ENCODE results near the gene EPN3. TPM values are rescaled to one million over a fixed set of nuclear protein-coding genes. Genes with fewer than 3 reads are reported as not detected.

Gene EPN3
- total RNA-seq = 8.5 TPM
- long read RNA-seq, partial matches to known transcripts = 5 of 12 reads
- long read RNA-seq, other reads (novel, unspliced or antisense) = 7 of 12 reads

- DNase-seq (ENCODE audit: low spot score) = no peak
- intact Hi-C loops (cut with DNase I) = no loop called here
Measured at GRCh38 chr17:50532452-50533024, at the start of gene EPN3. Gene EPN3 (plus strand): TSS chr17:50532735. CDS start chr17:50536557, 3,822 bp downstream.

- intact Hi-C loops (cut with DNase I) = loop anchor here (2.0 to 10.0 kb wide), 3 partner anchors 58 to 202 kb away; no protein-coding TSS in a partner anchor
Measured at GRCh38 chr17:50483266-50483665, 49.3 kb upstream of the EPN3 start.

GRCh38 chr17:50484386-50485155, 48.0 kb upstream of the EPN3 start:
- no peak for DNase-seq (ENCODE audit: low spot score)
- intact Hi-C loops (cut with DNase I) = loop anchor here (5.0 to 10.0 kb wide), 2 partner anchors 143 to 200 kb away; no protein-coding TSS in a partner anchor

More at GRCh38 chr17:50483266-50483665, 49.3 kb upstream of the EPN3 start:
- DNase-seq (ENCODE audit: low spot score) = no peak

GRCh38 chr17:50487213-50488096, 45.1 kb upstream of the EPN3 start:
- peak; percentile 61 for DNase-seq (ENCODE audit: low spot score)
- intact Hi-C loops (cut with DNase I) = loop anchor here (10.0 kb wide), 1 partner anchor 197 kb away; no protein-coding TSS in a partner anchor

- intact Hi-C loops (cut with DNase I) = loop anchor here (10.0 kb wide), 1 partner anchor 196 kb away; no protein-coding TSS in a partner anchor
Measured at GRCh38 chr17:50488880-50489279, 43.7 kb upstream of the EPN3 start.

GRCh38 chr17:50491505-50491904, 41.0 kb upstream of the EPN3 start:
- intact Hi-C loops (cut with DNase I) = no loop called here
- DNase-seq (ENCODE audit: low spot score) = no peak

More at GRCh38 chr17:50488880-50489279, 43.7 kb upstream of the EPN3 start:
- DNase-seq (ENCODE audit: low spot score) = peak; percentile 26

DNA sequence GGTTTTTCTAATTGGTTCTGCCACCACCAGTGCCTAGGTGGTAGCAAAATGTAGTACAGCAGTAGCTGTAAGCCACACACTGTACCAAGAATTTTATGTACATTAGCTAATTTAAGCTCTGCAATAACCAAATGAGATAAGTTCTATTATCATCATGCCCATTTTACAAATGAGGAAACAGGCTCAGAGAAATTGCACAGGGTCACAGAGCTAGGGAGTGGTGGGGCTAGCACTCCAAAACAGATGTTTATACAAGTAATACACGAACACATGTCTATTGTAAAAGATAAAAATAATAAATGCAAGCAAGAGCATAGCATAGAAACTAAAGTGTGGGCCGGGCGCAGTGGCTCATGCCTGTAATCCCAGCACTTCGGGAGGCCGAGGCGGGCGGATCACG, 40.3 kb upstream of the EPN3 start:
- intact Hi-C loops (cut with DNase I) = no loop called here
- DNase-seq (ENCODE audit: low spot score) = no peak

- intact Hi-C loops (cut with DNase I) = no loop called here
- no peak for DNase-seq (ENCODE audit: low spot score)
Measured at GRCh38 chr17:50493744-50494143, 38.8 kb upstream of the EPN3 start.

DNA sequence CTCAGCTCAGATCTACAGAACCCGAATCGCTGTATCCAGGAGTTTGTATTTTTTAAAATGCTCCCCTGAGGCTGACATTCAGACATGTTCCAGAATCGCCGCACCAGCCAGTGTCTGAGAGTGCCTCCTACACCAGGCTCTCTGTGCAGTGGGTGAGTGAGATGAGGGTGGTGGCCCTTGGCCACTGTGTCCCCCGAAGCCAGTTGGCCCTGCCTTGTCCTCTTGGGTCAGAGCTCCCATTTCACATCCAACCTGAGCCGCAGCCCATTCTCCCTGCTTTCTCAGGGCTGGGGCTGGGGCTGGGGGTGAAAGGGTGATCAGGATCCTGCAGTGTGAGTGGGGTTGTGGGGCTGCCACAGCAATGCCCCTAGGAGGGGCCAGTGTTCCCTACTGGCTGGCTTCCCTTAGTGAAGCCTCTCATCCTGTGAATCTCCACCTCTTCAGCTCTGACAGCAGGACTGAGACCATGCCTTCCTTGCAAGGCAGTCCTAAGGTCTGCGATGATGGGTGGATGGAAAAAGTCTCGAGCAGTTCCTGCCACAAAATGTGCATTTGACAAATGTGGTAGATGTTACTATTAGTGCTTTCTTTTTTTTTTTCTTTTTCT, 37.2 kb upstream of the EPN3 start:
- peak; percentile 17 for DNase-seq (ENCODE audit: low spot score)
- intact Hi-C loops (cut with DNase I) = no loop called here

- intact Hi-C loops (cut with DNase I) = no loop called here
- DNase-seq (ENCODE audit: low spot score) = no peak
Measured at GRCh38 chr17:50495918-50496317, 36.6 kb upstream of the EPN3 start.

DNA sequence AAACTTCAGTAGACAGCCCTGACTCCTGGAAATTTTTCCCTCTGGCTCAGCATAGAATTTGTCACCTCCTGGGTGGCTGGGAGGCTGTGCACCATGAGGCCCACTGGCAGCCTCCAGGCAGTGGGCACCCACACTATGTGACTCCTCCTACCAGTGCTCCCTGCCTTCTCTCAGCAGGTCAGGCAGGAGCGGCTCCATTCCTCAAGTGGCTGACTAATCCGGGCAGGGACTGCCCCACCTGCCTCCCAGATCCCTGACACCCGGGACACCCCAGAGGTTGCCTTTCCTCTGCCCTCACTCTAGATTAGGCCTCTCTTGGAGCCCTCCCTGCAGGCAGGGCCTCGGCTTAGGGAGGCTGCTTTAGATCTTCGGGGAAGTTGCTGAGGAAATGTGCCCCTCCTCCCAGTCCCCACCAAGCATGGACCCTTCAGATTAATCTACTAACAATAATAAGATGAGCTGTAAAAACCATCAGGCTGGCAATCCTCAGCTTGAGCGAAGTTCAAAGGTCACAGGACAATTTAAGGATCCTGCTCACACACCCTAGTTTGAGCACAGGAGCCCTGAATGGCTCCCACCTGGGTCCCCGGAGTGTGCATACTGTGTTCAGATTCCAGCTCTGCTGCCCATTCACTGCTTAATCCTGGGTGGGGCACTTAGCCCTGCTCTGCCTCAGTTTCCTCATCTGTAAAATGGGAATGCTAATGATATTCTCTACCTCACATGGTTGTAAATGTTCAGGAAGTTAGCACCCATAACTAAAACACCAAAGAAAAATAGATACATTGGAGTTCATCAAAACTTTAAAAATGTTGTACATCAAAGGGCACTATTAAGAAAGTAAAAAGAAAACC, 34.3 kb upstream of the EPN3 start:
- intact Hi-C loops (cut with DNase I) = no loop called here
- no peak for DNase-seq (ENCODE audit: low spot score)

DNA sequence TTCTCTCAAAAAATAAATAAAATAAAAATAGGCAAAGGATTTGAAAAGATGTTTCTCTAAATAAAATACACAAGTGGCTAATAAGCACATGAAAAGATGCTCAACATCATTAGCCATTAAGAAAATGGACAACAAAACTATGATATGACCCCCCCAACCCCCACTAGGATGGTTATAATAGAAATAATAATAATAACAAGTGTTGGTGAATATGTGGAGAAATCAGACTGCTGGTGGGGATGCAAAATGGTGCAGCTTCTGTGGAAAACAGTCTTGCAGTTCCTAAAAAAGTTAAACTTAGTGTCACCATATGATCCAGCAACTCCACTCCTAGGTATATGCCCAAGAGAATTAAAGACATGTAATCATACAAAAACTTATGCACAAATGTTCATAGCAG, 33.3 kb upstream of the EPN3 start:
- intact Hi-C loops (cut with DNase I) = no loop called here
- no peak for DNase-seq (ENCODE audit: low spot score)

DNA sequence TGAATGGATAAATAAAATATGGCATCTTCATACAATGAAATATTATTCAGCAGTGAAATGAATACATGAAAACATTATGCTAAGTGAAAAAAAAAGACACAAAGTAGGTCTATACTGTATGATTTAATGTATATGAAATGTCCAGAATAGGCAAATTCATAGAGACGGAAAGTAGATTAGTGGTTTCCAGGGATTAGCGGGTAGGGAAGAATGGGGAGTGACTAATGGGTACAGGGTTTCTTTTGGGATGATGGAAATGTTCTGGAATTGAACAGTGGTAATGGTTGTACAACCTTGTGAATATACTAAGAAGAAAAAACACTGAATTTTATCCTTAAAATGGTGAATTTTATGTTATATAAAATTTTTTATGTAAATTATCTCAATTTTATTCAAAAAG, 32.8 kb upstream of the EPN3 start:
- intact Hi-C loops (cut with DNase I) = no loop called here
- DNase-seq (ENCODE audit: low spot score) = no peak

DNA sequence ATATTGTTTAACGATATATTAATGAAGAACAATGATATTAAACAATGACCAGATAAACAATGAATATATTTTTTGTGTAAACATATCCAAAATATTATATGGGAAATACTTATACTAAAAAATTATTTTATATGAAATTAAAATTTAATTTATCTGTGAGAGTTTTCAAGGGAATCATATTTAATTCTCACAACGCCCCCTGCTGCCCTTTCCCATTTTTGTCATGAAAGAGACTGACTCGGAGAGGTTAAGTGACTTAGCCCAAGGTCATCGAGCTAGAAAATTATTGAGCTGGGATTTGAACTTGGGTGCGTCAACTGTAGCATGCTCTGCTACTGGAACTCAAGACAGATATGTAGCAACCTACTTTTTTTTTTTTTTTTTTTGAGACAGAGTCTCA, 31.5 kb upstream of the EPN3 start:
- no peak for DNase-seq (ENCODE audit: low spot score)

DNA sequence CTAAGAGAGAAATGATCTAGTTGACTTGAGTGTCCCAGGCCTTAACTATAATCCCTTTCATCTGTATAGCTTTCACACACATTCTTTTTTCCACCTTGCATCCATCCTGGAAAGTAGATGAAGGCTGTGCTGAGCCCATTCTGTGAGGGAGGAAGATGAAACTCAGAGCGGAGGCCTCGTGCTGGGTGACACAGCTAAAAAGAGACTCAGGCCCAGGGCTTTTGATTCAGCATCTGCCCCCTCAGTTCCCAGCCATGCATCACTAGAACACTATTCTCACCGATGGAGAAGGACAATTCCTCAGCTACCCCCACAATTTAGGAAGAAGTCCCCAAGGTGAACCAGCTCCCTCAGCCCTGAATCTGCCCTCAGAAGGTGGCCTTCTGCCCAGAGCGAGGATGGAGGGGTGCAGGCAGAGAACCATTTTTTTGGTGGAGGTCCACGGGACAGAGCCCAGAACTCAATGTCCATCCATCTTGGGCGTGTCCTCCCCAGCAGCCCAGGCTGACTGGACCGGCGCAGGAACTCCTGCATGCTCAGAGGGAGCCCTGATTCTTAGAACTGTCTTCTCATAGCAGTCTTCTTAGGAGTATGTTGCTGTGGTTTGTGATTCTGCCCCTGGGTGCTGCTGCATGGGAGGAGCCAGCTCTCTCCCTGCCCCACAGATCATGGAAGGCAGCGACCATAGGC, 30.1 kb upstream of the EPN3 start:
- no peak for DNase-seq (ENCODE audit: low spot score)
- intact Hi-C loops (cut with DNase I) = no loop called here

More for the DNA sequence above, 31.5 kb upstream of the EPN3 start:
- intact Hi-C loops (cut with DNase I) = no loop called here

GRCh38 chr17:50505591-50506130, 26.9 kb upstream of the EPN3 start:
- no peak for DNase-seq (ENCODE audit: low spot score)
- intact Hi-C loops (cut with DNase I) = loop anchor here (5.0 kb wide), 1 partner anchor 37 kb away; no protein-coding TSS in a partner anchor

GRCh38 chr17:50506298-50506697, 26.2 kb upstream of the EPN3 start:
- DNase-seq (ENCODE audit: low spot score) = no peak
- intact Hi-C loops (cut with DNase I) = loop anchor here (5.0 kb wide), 1 partner anchor 36 kb away; no protein-coding TSS in a partner anchor
